ENCODE results near the gene HDHD2. TPM values are rescaled to one million over a fixed set of nuclear protein-coding genes. Genes with fewer than 3 reads are reported as not detected.
A peak's percentile ranks its signal among the peaks of the same experiment; 100 is the strongest.
"Not testable (repeated sequence)": the region's sequence is repeated elsewhere in the genome, so short reads cannot be mapped to it uniquely, and the experiment has no call there.

HDHD2 gene
- total and polyA plus RNA-seq, 2 donors (not counting 1 experiment from before 2014, with no cell fraction given), result 14.2 to 15.0 TPM

DNA sequence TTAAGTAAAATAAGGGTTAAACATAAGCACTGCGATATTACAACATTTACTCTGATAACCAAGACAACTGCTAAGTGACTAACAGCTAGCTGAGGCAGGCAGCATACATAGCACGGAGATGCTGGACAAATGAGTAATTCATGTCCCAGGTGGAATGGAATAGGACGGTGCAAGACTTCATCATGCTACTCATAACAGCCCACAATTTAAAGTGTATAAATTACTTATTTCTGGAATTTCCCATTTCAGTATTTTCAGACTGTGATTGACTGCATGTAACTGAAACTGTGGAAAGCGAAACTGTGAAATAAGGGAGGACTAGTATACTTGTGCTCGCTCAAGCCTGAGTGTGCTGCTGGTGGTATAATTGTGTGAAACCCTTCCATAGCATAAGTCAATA lies 12.9 kb upstream of the HDHD2 start:
- Histone ChIP-seq H3K9me3 (ENCODE audit: control insufficient read depth, insufficient read depth, low read depth, low read length) (no peaks in the 10 kb centered on the region), H3K79me2 (ENCODE audit: control insufficient read depth, insufficient read depth, low read length) (peaks cover 67% of the 10 kb centered on the region), H3K4me2 (ENCODE audit: extremely low read depth, insufficient read depth, low read length) (peak overlapping the region; percentile 41), H2AFZ (ENCODE audit: low read length) (no peak overlapping the region), H3K9ac (ENCODE audit: insufficient read depth, low read length) (no peak overlapping the region), H3K27me3 (ENCODE audit: control insufficient read depth, insufficient read depth, low read length) (no peaks in the 10 kb centered on the region), H3K27ac (ENCODE audit: insufficient read depth, low read length) (no peak overlapping the region), H3K4me3 (replicated peaks in 1 of 4; ENCODE audit: control extremely low read depth in 1 of 4, insufficient read depth in 1 of 4, low read depth in 3 of 4, low read length in 4 of 4) (peak overlapping the region in 2 of 4 experiments; percentile 26 to 39), H4K20me1 (ENCODE audit: control insufficient read depth, extremely low read depth, insufficient read depth, low read length) (no peaks in the 10 kb centered on the region), H3K36me3 (ENCODE audit: control insufficient read depth, insufficient read depth, low read length) (no peaks in the 10 kb centered on the region), H3K4me1 (ENCODE audit: control insufficient read depth, extremely low read depth, insufficient read depth, low read length) (peaks cover 2% of the 10 kb centered on the region)
- DNase-seq (ENCODE audit: low read depth in 2 of 2), result peak; percentile 35 to 73
- TF ChIP-seq, protein P1, sequence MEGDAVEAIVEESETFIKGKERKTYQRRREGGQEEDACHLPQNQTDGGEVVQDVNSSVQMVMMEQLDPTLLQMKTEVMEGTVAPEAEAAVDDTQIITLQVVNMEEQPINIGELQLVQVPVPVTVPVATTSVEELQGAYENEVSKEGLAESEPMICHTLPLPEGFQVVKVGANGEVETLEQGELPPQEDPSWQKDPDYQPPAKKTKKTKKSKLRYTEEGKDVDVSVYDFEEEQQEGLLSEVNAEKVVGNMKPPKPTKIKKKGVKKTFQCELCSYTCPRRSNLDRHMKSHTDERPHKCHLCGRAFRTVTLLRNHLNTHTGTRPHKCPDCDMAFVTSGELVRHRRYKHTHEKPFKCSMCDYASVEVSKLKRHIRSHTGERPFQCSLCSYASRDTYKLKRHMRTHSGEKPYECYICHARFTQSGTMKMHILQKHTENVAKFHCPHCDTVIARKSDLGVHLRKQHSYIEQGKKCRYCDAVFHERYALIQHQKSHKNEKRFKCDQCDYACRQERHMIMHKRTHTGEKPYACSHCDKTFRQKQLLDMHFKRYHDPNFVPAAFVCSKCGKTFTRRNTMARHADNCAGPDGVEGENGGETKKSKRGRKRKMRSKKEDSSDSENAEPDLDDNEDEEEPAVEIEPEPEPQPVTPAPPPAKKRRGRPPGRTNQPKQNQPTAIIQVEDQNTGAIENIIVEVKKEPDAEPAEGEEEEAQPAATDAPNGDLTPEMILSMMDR (conservative IDR thresholded peaks at IDR 0.05 in 1 of 2, IDR thresholded peaks at IDR 0.05 in 1 of 2; ENCODE audit: low read depth in 1 of 2, low read length in 2 of 2), result no peak
- no peak for TF ChIP-seq EZH2 (IDR thresholded peaks at IDR 0.05; ENCODE audit: low read length, missing control alignments)

DNA sequence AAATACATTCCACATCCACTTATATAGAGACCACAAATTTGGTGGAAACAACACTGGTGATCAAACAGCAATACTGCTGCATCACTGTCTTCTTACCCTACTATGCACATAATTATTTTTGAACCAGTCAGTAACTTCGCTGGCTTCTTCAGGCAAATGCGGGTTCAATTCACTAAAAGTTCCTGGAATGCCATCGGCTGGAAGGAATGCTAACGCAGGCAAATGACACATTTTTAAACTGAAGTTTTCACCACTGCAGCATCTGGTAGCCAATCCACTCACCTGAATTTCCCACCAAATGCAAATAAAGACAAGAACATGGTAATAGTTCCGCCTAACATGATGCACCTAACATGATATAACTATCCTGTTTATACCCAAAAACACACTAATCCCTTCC lies 10.0 kb upstream of the HDHD2 start:
- Histone ChIP-seq H4K20me1 (ENCODE audit: control insufficient read depth, extremely low read depth, insufficient read depth, low read length) (no peaks in the 10 kb centered on the region), H3K27ac (ENCODE audit: insufficient read depth, low read length) (no peak overlapping the region)

DNA sequence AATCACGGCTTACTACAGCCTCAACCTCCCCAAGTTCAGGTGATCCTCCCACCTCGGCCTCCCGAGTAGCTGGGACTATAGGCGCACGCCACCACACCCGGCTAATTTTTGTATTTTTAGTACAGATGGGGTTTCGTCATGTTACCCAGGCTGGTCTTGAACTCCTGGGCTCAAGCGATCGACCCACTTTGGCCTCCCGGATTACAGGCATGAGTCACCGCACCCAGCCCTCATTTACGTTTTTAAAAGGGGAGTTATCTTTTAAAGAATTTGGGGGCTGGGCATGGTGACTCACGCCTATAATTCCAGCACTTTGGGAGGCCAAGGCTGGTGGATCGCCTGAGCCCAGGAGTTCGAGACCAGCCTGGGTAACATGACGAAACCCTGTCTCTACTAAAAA lies 8.1 kb upstream of the HDHD2 start:
- peak; percentile 36 to 49 for DNase-seq (ENCODE audit: low read depth in 2 of 2)
- not testable (repeated sequence) for H4K20me1 ChIP-seq (ENCODE audit: control insufficient read depth, extremely low read depth, insufficient read depth, low read length); H3K9me3 ChIP-seq (ENCODE audit: control insufficient read depth, insufficient read depth, low read depth, low read length); H3K4me3 ChIP-seq (replicated peaks in 1 of 4; ENCODE audit: control extremely low read depth in 1 of 4, insufficient read depth in 1 of 4, low read depth in 3 of 4, low read length in 4 of 4); H2AFZ ChIP-seq (ENCODE audit: low read length); H3K27me3 ChIP-seq (ENCODE audit: control insufficient read depth, insufficient read depth, low read length); H3K9ac ChIP-seq (ENCODE audit: insufficient read depth, low read length); H3K27ac ChIP-seq (ENCODE audit: insufficient read depth, low read length); H3K36me3 ChIP-seq (ENCODE audit: control insufficient read depth, insufficient read depth, low read length); H3K4me2 ChIP-seq (ENCODE audit: extremely low read depth, insufficient read depth, low read length); H3K4me1 ChIP-seq (ENCODE audit: control insufficient read depth, extremely low read depth, insufficient read depth, low read length)
- peaks cover 42% of the 10 kb centered on the region for H3K79me2 ChIP-seq (ENCODE audit: control insufficient read depth, insufficient read depth, low read length)

More for the DNA sequence above, 10.0 kb upstream of the HDHD2 start:
- H3K9me3 ChIP-seq (ENCODE audit: control insufficient read depth, insufficient read depth, low read depth, low read length), result no peaks in the 10 kb centered on the region
- H2AFZ ChIP-seq (ENCODE audit: low read length), result no peak overlapping the region
- no peaks in the 10 kb centered on the region for H3K4me1 ChIP-seq (ENCODE audit: control insufficient read depth, extremely low read depth, insufficient read depth, low read length)
- no peak for DNase-seq (ENCODE audit: low read depth in 2 of 2)
- no peak overlapping the region for H3K9ac ChIP-seq (ENCODE audit: insufficient read depth, low read length)
- no peak overlapping the region for H3K4me2 ChIP-seq (ENCODE audit: extremely low read depth, insufficient read depth, low read length)
- no peak overlapping the region for H3K4me3 ChIP-seq (replicated peaks in 1 of 4; ENCODE audit: control extremely low read depth in 1 of 4, insufficient read depth in 1 of 4, low read depth in 3 of 4, low read length in 4 of 4)
- H3K36me3 ChIP-seq (ENCODE audit: control insufficient read depth, insufficient read depth, low read length), result no peaks in the 10 kb centered on the region
- TF ChIP-seq, protein P1 (conservative IDR thresholded peaks at IDR 0.05 in 1 of 2, IDR thresholded peaks at IDR 0.05 in 1 of 2; ENCODE audit: low read depth in 1 of 2, low read length in 2 of 2), result no peak
- no peak for TF ChIP-seq EZH2 (IDR thresholded peaks at IDR 0.05; ENCODE audit: low read length, missing control alignments)
- peaks cover 53% of the 10 kb centered on the region for H3K79me2 ChIP-seq (ENCODE audit: control insufficient read depth, insufficient read depth, low read length)
- no peaks in the 10 kb centered on the region for H3K27me3 ChIP-seq (ENCODE audit: control insufficient read depth, insufficient read depth, low read length)
